Fibroblast of skin of abdomen (primary cell): Measurements from ENCODE around the gene SYCP3.
"Not testable (repeated sequence)": the region's sequence is repeated elsewhere in the genome, so short reads cannot be mapped to it uniquely, and the experiment has no call there.

Experiments used
- DNase-seq: peaks from one replicate; pipeline ENCODE4 v3.0.0-alpha.2; 2013

Gene SYCP3

GRCh38 chr12:101759396-101760047 lies 20.3 kb upstream of the SYCP3 start:
- peak; percentile 34 for DNase-seq

GRCh38 chr12:101750152-101750551 lies 10.9 kb upstream of the SYCP3 start:
- DNase-seq = no peak

GRCh38 chr12:101749657-101750056 lies 10.4 kb upstream of the SYCP3 start:
- DNase-seq = no peak

- DNase-seq = no peak
Observed at GRCh38 chr12:101748907-101749306, 9.6 kb upstream of the SYCP3 start.

GRCh38 chr12:101747697-101748096 lies 8.4 kb upstream of the SYCP3 start:
- DNase-seq = no peak

GRCh38 chr12:101746661-101747060 lies 7.4 kb upstream of the SYCP3 start:
- DNase-seq = peak; percentile 11

GRCh38 chr12:101746196-101746595 lies 6.9 kb upstream of the SYCP3 start:
- no peak for DNase-seq

GRCh38 chr12:101745481-101745880 lies 6.2 kb upstream of the SYCP3 start:
- DNase-seq = no peak

- DNase-seq = no peak
Observed at GRCh38 chr12:101743724-101744472, 4.6 kb upstream of the SYCP3 start.

GRCh38 chr12:101743242-101743641 lies 4.0 kb upstream of the SYCP3 start:
- no peak for DNase-seq

GRCh38 chr12:101740980-101741379 lies 1.7 kb upstream of the SYCP3 start:
- DNase-seq = no peak

GRCh38 chr12:101740566-101740965 lies 1.3 kb upstream of the SYCP3 start:
- no peak for DNase-seq

GRCh38 chr12:101737476-101737875 lies 1.8 kb downstream of the SYCP3 start:
- DNase-seq = no peak

- DNase-seq = not testable (repeated sequence)
Observed at GRCh38 chr12:101734482-101734881, 4.8 kb downstream of the SYCP3 start.

- DNase-seq = no peak
Observed at GRCh38 chr12:101733166-101733565, 6.1 kb downstream of the SYCP3 start.

- no peak for DNase-seq
Observed at GRCh38 chr12:101732318-101732717, 6.9 kb downstream of the SYCP3 start.

GRCh38 chr12:101729842-101730241 lies 9.4 kb downstream of the SYCP3 start:
- no peak for DNase-seq

- no peak for DNase-seq
Observed at GRCh38 chr12:101727098-101727497, 12.2 kb downstream of the SYCP3 start.

GRCh38 chr12:101722392-101722791 lies 16.9 kb downstream of the SYCP3 start:
- DNase-seq = no peak

GRCh38 chr12:101720118-101720517 lies 19.1 kb downstream of the SYCP3 start:
- no peak for DNase-seq

- DNase-seq = no peak
Observed at GRCh38 chr12:101719566-101719965, 19.7 kb downstream of the SYCP3 start.

- DNase-seq = no peak
Observed at GRCh38 chr12:101714877-101715444, 24.3 kb downstream of the SYCP3 start.

- no peak for DNase-seq
Observed at GRCh38 chr12:101713930-101714329, 25.3 kb downstream of the SYCP3 start.
